ENCODE results near the gene SUGCT.

- TF ChIP-seq TBP (IDR thresholded peaks at IDR 0.05; ENCODE audit: low read depth, low read length), result no peak
- TF ChIP-seq EGR1 (IDR thresholded peaks at IDR 0.05; ENCODE audit: borderline replicate concordance, low read depth, low read length), result no peak
- no peak for TF ChIP-seq ATF3 (IDR thresholded peaks at IDR 0.05; ENCODE audit: insufficient read depth, low read depth, low read length)
- TF ChIP-seq ASH2L (IDR thresholded peaks at IDR 0.05; ENCODE audit: low read length), result no peak
- TF ChIP-seq CTCF (IDR thresholded peaks at IDR 0.05; ENCODE audit: control extremely low read depth in 1 of 3, insufficient read depth in 1 of 3, low read depth in 1 of 3, low read length in 3 of 3), result no peak
- TF ChIP-seq HDAC6 (IDR thresholded peaks at IDR 0.05; ENCODE audit: low read depth, low read length), result no peak
- TF ChIP-seq BACH1 (IDR thresholded peaks at IDR 0.05; ENCODE audit: low read length), result no peak
- no peak for TF ChIP-seq ZNF274 (IDR thresholded peaks at IDR 0.05; ENCODE audit: borderline replicate concordance, extremely low read depth, low read length)
- no peak for TF ChIP-seq SP2 (IDR thresholded peaks at IDR 0.05; ENCODE audit: low read length)
Observed at GRCh38 chr7:40346554-40346953, 211.7 kb downstream of the SUGCT start.
